Transverse colon (tissue), 4 donors: Measurements from ENCODE around the gene RASSF3. TPM values are rescaled to one million over a fixed set of nuclear protein-coding genes. Genes with fewer than 3 reads are reported as not detected.

Experiments
- DNase-seq: peaks from one replicate; pipeline ENCODE4 v3.0.0-alpha.2; 2019
- H3K27ac ChIP-seq, 4 donors: fragments of 200-600 bp; sonication (generic); 2 replicates each; pipeline ENCODE4 v1.5.1; 2016 to 2018; ENCODE audit warnings: inconsistent platforms in 4 of 4
- H3K27me3 ChIP-seq: fragments of 200-600 bp; sonication (generic); 2 replicates; pipeline ENCODE4 v1.5.1; 2017; ENCODE audit warnings: inconsistent platforms
- H3K36me3 ChIP-seq, 4 donors: fragments of 200-600 bp; sonication (generic); 2 replicates each; pipeline ENCODE4 v1.5.1; 2017 to 2019; ENCODE audit warnings: inconsistent platforms in 4 of 4
- H3K4me1 ChIP-seq, 4 donors: fragments of 200-600 bp; sonication (generic); 2 replicates each; pipeline ENCODE4 v1.5.1; 2017 to 2020; ENCODE audit warnings: inconsistent platforms in 4 of 4
- H3K4me3 ChIP-seq, 4 donors: fragments of 200-600 bp; sonication (generic); 1 replicate in 1 of 4; 2 replicates in 3 of 4; pipeline versions ENCODE4 v1.5.1 to v1.6.1; 2017 to 2019; ENCODE audit warnings: inconsistent platforms in 4 of 4
- H3K9me3 ChIP-seq, 2 donors: fragments of 200-600 bp; sonication (generic); 2 replicates each; pipeline ENCODE4 v1.5.1; 2017 to 2019; ENCODE audit warnings: inconsistent platforms in 2 of 2
- CTCF ChIP-seq, 5 experiments: fragments of 200-600 bp in 3 of 5; fragments of 450-650 bp in 2 of 5; sonication (generic) in 3 of 5; IDR thresholded peaks; 1 replicate in 2 of 5; 2 replicates in 3 of 5; pipeline ENCODE4 v1.5.1; 2016 to 2017; ENCODE audit warnings: antibody characterized with exemption in 5 of 5, inconsistent platforms in 3 of 5, mild to moderate bottlenecking in 2 of 5, moderate library complexity in 1 of 5
- EP300 ChIP-seq: sonication (generic); formaldehyde crosslinking; IDR thresholded peaks from one replicate; pipeline ENCODE4 v1.6.1; 2017; ENCODE audit warnings: antibody characterized with exemption, low read depth
- POLR2A ChIP-seq: fragments of 450-650 bp; IDR thresholded peaks from one replicate; pipeline ENCODE4 v1.6.1; 2016; ENCODE audit warnings: antibody characterized with exemption, mild to moderate bottlenecking, moderate library complexity
- POLR2AphosphoS5 ChIP-seq, 3 donors: sonication (generic); formaldehyde crosslinking; IDR thresholded peaks; one replicate each; pipeline ENCODE4 v1.6.1; 2016; ENCODE audit warnings: antibody characterized with exemption in 3 of 3
- WGBS, 2 donors: methylation state at CpG; one replicate each; pipeline ENCODE4 v1.1.5; 2018; ENCODE audit warnings: low coverage in 1 of 2; 5-methylcytosine and 5-hydroxymethylcytosine counted together
- in situ Hi-C, 4 donors: fragments of 200-750 bp; cut with MboI; loops; one replicate each; pipeline versions ENCODE4 v1.15.0 to v1.15.1; 2017; ENCODE audit warnings: low sequenced_read_pairs in 3 of 4, low pct_ligation_motif_present in 1 of 4, low pct_unique_long_range_greater_than_20kb in 1 of 4
- intact Hi-C: fragments of 100-400 bp; cut with DNase I; formaldehyde crosslinking; loops from one replicate; pipeline ENCODE4 v1.15.1; 2023; ENCODE audit warnings: low total_unique reads
- total RNA-seq, 4 donors: library from RNA; depleted of rRNA; stranded (reverse); fragments of >200 nt; gene quantifications; one replicate each; pipeline ENCODE4 v1.1.0, GENCODE V29; 2016

RASSF3 gene
- total RNA-seq, 4 donors from 2014 or later: 41.6 to 83.2 (median 62.5) TPM

- Histone ChIP-seq H3K27ac (no peak overlapping the region), H3K36me3 (no peaks in the 10 kb centered on the region), H3K9me3 (no peaks in the 10 kb centered on the region), H3K27me3 (no peaks in the 10 kb centered on the region), H3K4me1 (peaks cover 36 to 74% (median 42%) of the 10 kb centered on the region in 4 donors), H3K4me3 (no peak overlapping the region)
- intact Hi-C loops: no loop called here
- no peak for DNase-seq
- in situ Hi-C loops: no loop called here
- no peak for TF ChIP-seq EP300
- TF ChIP-seq CTCF (IDR thresholded peaks at IDR 0.05): no peak
- TF ChIP-seq POLR2A: no peak
- TF ChIP-seq POLR2AphosphoS5 (IDR thresholded peaks at IDR 0.05): no peak
- WGBS, 2 donors: 83% methylated on average over 3 to 5 of the region's 5 CpGs
These were observed 52.7 kb downstream of the RASSF3 start for GRCh38 chr12:64663015-64663414.

- in situ Hi-C loops (no loop called here), intact Hi-C loops (no loop called here)
- H3K4me3 ChIP-seq: no peak overlapping the region
- no peaks in the 10 kb centered on the region for H3K27me3 ChIP-seq
- 16 to 34% methylated on average over 4 of the region's 4 CpGs for WGBS, 2 donors
- peak; percentile 56 for DNase-seq
- no peaks in the 10 kb centered on the region for H3K36me3 ChIP-seq
- TF ChIP-seq CTCF (IDR thresholded peaks at IDR 0.05) (no peak), POLR2AphosphoS5 (IDR thresholded peaks at IDR 0.05) (peak in 2 of 3 donors; percentile 69 to 79), EP300 (no peak), POLR2A (peak; percentile 35)
- H3K4me1 ChIP-seq: peaks cover 43 to 76% (median 48%) of the 10 kb centered on the region in 4 donors
- peak overlapping the region; percentile 80 to 90 (median 87) for H3K27ac ChIP-seq
- H3K9me3 ChIP-seq: no peaks in the 10 kb centered on the region
These were observed 55.2 kb downstream of the RASSF3 start for GRCh38 chr12:64665514-64665913.

GRCh38 chr12:64666054-64666914 is 56.0 kb downstream of the RASSF3 start:
- Histone ChIP-seq H3K4me3 (no peak overlapping the region), H3K27me3 (no peaks in the 10 kb centered on the region), H3K4me1 (peaks cover 51 to 79% (median 56%) of the 10 kb centered on the region in 4 donors), H3K36me3 (no peaks in the 10 kb centered on the region), H3K27ac (peak overlapping the region; percentile 80 to 90 (median 87)), H3K9me3 (no peaks in the 10 kb centered on the region)
- TF ChIP-seq EP300: no peak
- no peak for TF ChIP-seq POLR2A
- no peak for TF ChIP-seq CTCF (IDR thresholded peaks at IDR 0.05)
- no peak for TF ChIP-seq POLR2AphosphoS5 (IDR thresholded peaks at IDR 0.05)
- 18 to 32% methylated on average over 2 to 3 of the region's 3 CpGs for WGBS, 2 donors
- in situ Hi-C loops: no loop called here
- intact Hi-C loops: no loop called here
- DNase-seq: no peak

- no peak overlapping the region for H3K4me3 ChIP-seq
- H3K36me3 ChIP-seq: no peaks in the 10 kb centered on the region
- no peaks in the 10 kb centered on the region for H3K9me3 ChIP-seq
- H3K27ac ChIP-seq: peak overlapping the region; percentile 80 to 90 (median 87)
- 77% methylated on average over 2 of the region's 2 CpGs; no CpG with 5 or more reads in 1 of the 2 donors for WGBS, 2 donors
- peaks cover 66 to 91% (median 69%) of the 10 kb centered on the region in 4 donors for H3K4me1 ChIP-seq
- no peak for TF ChIP-seq EP300
- TF ChIP-seq POLR2AphosphoS5 (IDR thresholded peaks at IDR 0.05): no peak
- no peak for TF ChIP-seq CTCF (IDR thresholded peaks at IDR 0.05)
- TF ChIP-seq POLR2A: no peak
- intact Hi-C loops (no loop called here), in situ Hi-C loops (no loop called here)
- H3K27me3 ChIP-seq: no peaks in the 10 kb centered on the region
- no peak for DNase-seq
These were observed 57.5 kb downstream of the RASSF3 start for GRCh38 chr12:64667793-64668192.
